Kidney (tissue), 14 donors: ENCODE data around the gene FAM53A. TPM values are rescaled to one million over a fixed set of nuclear protein-coding genes. Genes with fewer than 3 reads are reported as not detected.
"Not testable (repeated sequence)": the region's sequence is repeated elsewhere in the genome, so short reads cannot be mapped to it uniquely, and the experiment has no call there.

Source experiments
- DNase-seq, 5 donors: peaks; one replicate each; pipeline ENCODE4 v3.0.0-alpha.2; 2013 to 2020
- FAIRE-seq: peaks from 2 replicates; lab custom pipeline; 2012; peaks lifted over from hg19 to GRCh38; lab: Jason Lieb, UNC
- H3K27ac ChIP-seq, 2 donors: one replicate each; pipeline ENCODE4 v1.7.0; 2013; ENCODE audit warnings: low read depth in 2 of 2, low read length in 2 of 2, inconsistent platforms in 1 of 2
- H3K27me3 ChIP-seq: one replicate; pipeline ENCODE4 v1.7.1; 2013; ENCODE audit warnings: low read length, inconsistent platforms; ENCODE audit not compliant: control insufficient read depth, insufficient read depth
- H3K36me3 ChIP-seq, 3 donors: one replicate each; pipeline versions ENCODE4 v1.7.0 to v1.7.1; 2013; ENCODE audit warnings: low read length in 3 of 3, control low read depth in 1 of 3, inconsistent platforms in 1 of 3; ENCODE audit not compliant: insufficient read depth in 3 of 3, control insufficient read depth in 2 of 3
- H3K4me1 ChIP-seq, 3 donors: one replicate each; pipeline versions ENCODE4 v1.7.0 to v1.7.1; 2013; ENCODE audit warnings: low read length in 3 of 3, inconsistent platforms in 1 of 3, low read depth in 1 of 3; ENCODE audit not compliant: control insufficient read depth in 2 of 3, insufficient read depth in 2 of 3
- H3K4me3 ChIP-seq, 3 donors: one replicate each; pipeline versions ENCODE4 v1.7.0 to v1.8.1; 2013; ENCODE audit warnings: low read length in 3 of 3, control low read depth in 1 of 3, inconsistent platforms in 1 of 3
- H3K9ac ChIP-seq, 3 donors: one replicate each; pipeline versions ENCODE4 v1.7.0 to v1.7.1; 2013; ENCODE audit warnings: low read length in 3 of 3, control low read depth in 1 of 3, inconsistent platforms in 1 of 3
- H3K9me3 ChIP-seq, 3 donors: one replicate each; pipeline versions ENCODE4 v1.7.0 to v1.7.1; 2013; ENCODE audit warnings: low read length in 3 of 3, control low read depth in 1 of 3, inconsistent platforms in 1 of 3; ENCODE audit not compliant: control insufficient read depth in 2 of 3, insufficient read depth in 1 of 3
- CTCF ChIP-seq: IDR thresholded peaks from 3 replicates; pipeline ENCODE4 v1.5.1; 2012; ENCODE audit warnings: mild to moderate bottlenecking, moderate library complexity, borderline replicate concordance; ENCODE audit not compliant: insufficient read depth; ENCODE audit errors: extremely low read depth
- intact Hi-C: fragments of 100-400 bp; cut with DNase I; formaldehyde crosslinking; loops from one replicate; pipeline ENCODE4 v1.11.1; 2022
- polyA plus RNA-seq: library from polyadenylated mRNA; stranded (reverse); fragments of 350-450 nt; fragmentation: Illumina TruSeq; extraction: RNeasy Lipid Tissue Mini Kit (QIAGEN cat#74804); gene quantifications from one replicate; pipeline ENCODE4 v1.2.3, GENCODE V29; 2014; ENCODE audit warnings: low read depth, low replicate concordance; ENCODE audit not compliant: insufficient read depth
- total RNA-seq: library from RNA; stranded (reverse); fragmentation: NEBNext Ultra II Directional; extraction: Animal tissue kit (Norgen Biotek cat#: 25700); gene quantifications from one replicate; pipeline ENCODE4 v1.2.1, GENCODE V29; 2021
- donor health status: control.
- donor health status: control.
- donor health status: control.
- donor health status: control.
- donor health status: control.
- donor health status: DM: yes; HTN: yes; CAD: no.
- donor health status: Normal renal cell carcinoma (clear cell type).

The FAM53A gene
- total and polyA plus RNA-seq, 2 donors from 2014 or later: 1.2 to 2.9 TPM

GRCh38 chr4:1675802-1676137 lies 8.3 kb downstream of the FAM53A start:
- FAIRE-seq (no peak), DNase-seq (no peak)
- no peaks in the 10 kb centered on the region for H3K4me1 ChIP-seq
- H3K27me3 ChIP-seq: no peaks in the 10 kb centered on the region
- H3K9me3 ChIP-seq: no peaks in the 10 kb centered on the region
- TF ChIP-seq CTCF: no peak
- no peak overlapping the region for H3K27ac ChIP-seq
- intact Hi-C loops: no loop called here
- no peaks in the 10 kb centered on the region for H3K36me3 ChIP-seq
- no peak overlapping the region for H3K4me3 ChIP-seq
- H3K9ac ChIP-seq: no peak overlapping the region

- Histone ChIP-seq H3K9me3 (no peaks in the 10 kb centered on the region), H3K4me1 (no peaks in the 10 kb centered on the region), H3K27me3 (no peaks in the 10 kb centered on the region), H3K36me3 (no peaks in the 10 kb centered on the region), H3K9ac (no peak overlapping the region), H3K27ac (no peak overlapping the region), H3K4me3 (no peak overlapping the region)
- intact Hi-C loops: no loop called here
- TF ChIP-seq CTCF: no peak
- FAIRE-seq (no peak), DNase-seq (no peak)
These were observed 8.8 kb downstream of the FAM53A start for GRCh38 chr4:1675136-1675801.

- no peak overlapping the region for H3K9ac ChIP-seq
- intact Hi-C loops: no loop called here
- no peak for TF ChIP-seq CTCF
- FAIRE-seq (no peak), DNase-seq (peak in 1 of 5 donors; percentile 26)
- no peaks in the 10 kb centered on the region for H3K4me1 ChIP-seq
- no peaks in the 10 kb centered on the region for H3K36me3 ChIP-seq
- no peaks in the 10 kb centered on the region for H3K9me3 ChIP-seq
- H3K4me3 ChIP-seq: no peak overlapping the region
- H3K27me3 ChIP-seq: no peaks in the 10 kb centered on the region
- H3K27ac ChIP-seq: no peak overlapping the region
These were observed 9.4 kb downstream of the FAM53A start for GRCh38 chr4:1674682-1675081.

GRCh38 chr4:1673671-1674070 lies 10.4 kb downstream of the FAM53A start:
- Histone ChIP-seq H3K27ac (no peak overlapping the region), H3K9me3 (no peaks in the 10 kb centered on the region), H3K4me1 (no peaks in the 10 kb centered on the region), H3K4me3 (no peak overlapping the region), H3K9ac (no peak overlapping the region), H3K27me3 (no peaks in the 10 kb centered on the region), H3K36me3 (no peaks in the 10 kb centered on the region)
- no peak for TF ChIP-seq CTCF
- DNase-seq (no peak), FAIRE-seq (no peak)
- intact Hi-C loops: no loop called here

- intact Hi-C loops, H3K9ac ChIP-seq, H3K4me3 ChIP-seq, H3K9me3 ChIP-seq, H3K27me3 ChIP-seq, DNase-seq, H3K36me3 ChIP-seq, H3K4me1 ChIP-seq, FAIRE-seq, H3K27ac ChIP-seq: not testable (repeated sequence)
These were observed 13.1 kb downstream of the FAM53A start for GRCh38 chr4:1671011-1671410.
